Endometrial microvascular endothelial cells (primary cell): Measurements from ENCODE around the gene NUDT4. TPM values are rescaled to one million over a fixed set of nuclear protein-coding genes. Genes with fewer than 3 reads are reported as not detected.

ENCODE experiments used
- in situ Hi-C: cut with HindIII; loops from 2 replicates; pipeline ENCODE4 v1.10.0; 2017; ENCODE audit warnings: low sequenced_read_pairs, low pct_unique_long_range_greater_than_20kb; ENCODE audit errors: inconsistent ontology term
- total RNA-seq: library from RNA; depleted of rRNA; stranded (reverse); fragments of >200 nt; gene quantifications from one replicate; pipeline ENCODE4 v1.2.3, GENCODE V29; 2015; ENCODE audit errors: inconsistent ontology term

The NUDT4 gene
- total RNA-seq, 1 donor from 2014 or later, result 60.7 TPM

GRCh38 chr12:93442411-93443340 lies 65.0 kb downstream of the NUDT4 start:
- in situ Hi-C loops, result no loop called here

GRCh38 chr12:93443576-93443975 lies 65.9 kb downstream of the NUDT4 start:
- in situ Hi-C loops, result no loop called here

- in situ Hi-C loops, result no loop called here
Observed at GRCh38 chr12:93447555-93448290, 70.0 kb downstream of the NUDT4 start.

- in situ Hi-C loops, result no loop called here
Observed at GRCh38 chr12:93448796-93449195, 71.1 kb downstream of the NUDT4 start.

GRCh38 chr12:93449277-93449676 lies 71.6 kb downstream of the NUDT4 start:
- in situ Hi-C loops, result no loop called here

GRCh38 chr12:93451423-93452158 lies 73.9 kb downstream of the NUDT4 start:
- in situ Hi-C loops, result no loop called here

GRCh38 chr12:93453633-93454032 lies 75.9 kb downstream of the NUDT4 start:
- in situ Hi-C loops, result no loop called here

- in situ Hi-C loops, result no loop called here
Observed at GRCh38 chr12:93456077-93456476, 78.4 kb downstream of the NUDT4 start.

Other genes with a start within 250 kb of the NUDT4 start
- gene UBE2N, start 64.0 kb downstream of the NUDT4 start, total RNA-seq, result 69.1 TPM
- gene MRPL42, start 89.6 kb downstream of the NUDT4 start, total RNA-seq, result 89.9 TPM
- 89.3 TPM for gene SOCS2, start 194.8 kb downstream of the NUDT4 start, total RNA-seq